Measurements from ENCODE around the gene KRABD2.

Gene KRABD2

DNA sequence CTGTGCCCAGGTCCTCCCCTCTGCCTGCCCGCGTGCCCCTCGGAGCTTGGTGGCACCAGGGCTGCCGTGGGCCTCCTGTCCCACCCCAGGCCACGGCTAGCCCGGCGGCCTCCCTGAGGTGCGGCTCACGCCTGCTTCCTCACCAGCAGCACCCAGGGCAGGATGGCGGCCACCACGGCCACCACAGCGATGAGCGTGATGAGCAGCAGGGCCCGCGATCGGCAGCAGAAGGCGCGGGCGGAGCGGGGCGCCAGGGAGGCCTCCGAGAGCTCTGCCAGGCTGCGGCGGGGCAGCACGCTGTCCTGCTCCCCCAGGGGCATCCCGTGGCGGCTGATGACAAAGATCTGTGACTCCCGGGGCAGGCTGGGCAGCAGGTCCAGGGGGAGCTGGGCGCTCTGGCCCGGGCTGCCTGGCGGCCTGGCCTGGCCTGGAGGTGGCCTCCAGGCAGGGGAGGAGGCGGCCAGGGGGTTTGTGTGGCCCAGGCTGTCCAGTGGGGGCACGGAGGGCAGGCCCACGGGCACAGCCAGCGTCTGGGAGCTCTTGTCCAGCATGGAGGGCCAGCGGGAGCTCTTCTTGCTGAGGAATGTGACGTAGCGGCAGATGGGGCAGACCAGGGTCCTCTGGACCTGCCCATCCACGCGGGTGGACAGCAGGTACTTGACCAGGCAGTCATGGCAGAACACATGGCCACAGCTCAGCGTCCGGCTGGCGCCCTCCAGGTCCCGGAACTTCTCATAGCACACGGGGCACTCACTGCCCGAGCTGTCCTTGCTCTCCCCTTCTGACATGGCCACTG is 16.4 kb upstream of the KRABD2 start:
- no peak for DNase-seq (ENCODE audit: extremely low spot score, unreplicated experiment)
- H3K4me3 Mint-ChIP-seq (ENCODE audit: unreplicated experiment), result no peak overlapping the region
- TF ChIP-seq, protein P1, sequence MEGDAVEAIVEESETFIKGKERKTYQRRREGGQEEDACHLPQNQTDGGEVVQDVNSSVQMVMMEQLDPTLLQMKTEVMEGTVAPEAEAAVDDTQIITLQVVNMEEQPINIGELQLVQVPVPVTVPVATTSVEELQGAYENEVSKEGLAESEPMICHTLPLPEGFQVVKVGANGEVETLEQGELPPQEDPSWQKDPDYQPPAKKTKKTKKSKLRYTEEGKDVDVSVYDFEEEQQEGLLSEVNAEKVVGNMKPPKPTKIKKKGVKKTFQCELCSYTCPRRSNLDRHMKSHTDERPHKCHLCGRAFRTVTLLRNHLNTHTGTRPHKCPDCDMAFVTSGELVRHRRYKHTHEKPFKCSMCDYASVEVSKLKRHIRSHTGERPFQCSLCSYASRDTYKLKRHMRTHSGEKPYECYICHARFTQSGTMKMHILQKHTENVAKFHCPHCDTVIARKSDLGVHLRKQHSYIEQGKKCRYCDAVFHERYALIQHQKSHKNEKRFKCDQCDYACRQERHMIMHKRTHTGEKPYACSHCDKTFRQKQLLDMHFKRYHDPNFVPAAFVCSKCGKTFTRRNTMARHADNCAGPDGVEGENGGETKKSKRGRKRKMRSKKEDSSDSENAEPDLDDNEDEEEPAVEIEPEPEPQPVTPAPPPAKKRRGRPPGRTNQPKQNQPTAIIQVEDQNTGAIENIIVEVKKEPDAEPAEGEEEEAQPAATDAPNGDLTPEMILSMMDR (IDR thresholded peaks at IDR 0.05), result no peak
- H3K36me3 Mint-ChIP-seq (ENCODE audit: unreplicated experiment), result no peaks in the 10 kb centered on the region
- H3K27ac Mint-ChIP-seq (ENCODE audit: unreplicated experiment), result no peak overlapping the region
- H3K9me3 Mint-ChIP-seq (ENCODE audit: unreplicated experiment), result no peaks in the 10 kb centered on the region
- peaks cover 5% of the 10 kb centered on the region for H3K4me1 Mint-ChIP-seq (ENCODE audit: unreplicated experiment)
- H3K27me3 Mint-ChIP-seq (ENCODE audit: unreplicated experiment), result peaks cover 34% of the 10 kb centered on the region

DNA sequence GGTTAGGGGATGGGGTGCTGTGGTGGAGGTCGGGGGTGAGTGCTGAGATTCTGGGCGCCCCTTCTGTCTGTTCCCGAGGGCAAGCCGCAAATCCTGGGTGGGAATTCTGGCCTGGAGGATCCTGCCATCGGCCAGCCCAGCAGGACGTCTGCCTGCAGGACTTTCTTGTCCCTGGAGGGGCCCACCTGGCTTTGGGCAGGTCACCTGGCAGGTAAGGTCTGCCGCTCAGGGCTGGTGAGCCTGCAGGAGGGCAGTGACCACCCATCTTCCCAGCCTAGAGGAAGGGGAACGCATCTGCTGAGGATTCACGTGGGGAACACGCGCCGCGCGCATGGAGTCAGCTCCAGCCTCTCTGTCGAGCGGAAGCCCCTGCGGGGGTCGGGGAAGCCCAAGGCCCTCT is 15.8 kb upstream of the KRABD2 start:
- Mint-ChIP-seq H3K9me3 (ENCODE audit: unreplicated experiment) (no peaks in the 10 kb centered on the region), H3K27me3 (ENCODE audit: unreplicated experiment) (peaks cover 28% of the 10 kb centered on the region), H3K4me3 (ENCODE audit: unreplicated experiment) (no peak overlapping the region), H3K36me3 (ENCODE audit: unreplicated experiment) (no peaks in the 10 kb centered on the region), H3K4me1 (ENCODE audit: unreplicated experiment) (peaks cover 5% of the 10 kb centered on the region), H3K27ac (ENCODE audit: unreplicated experiment) (no peak overlapping the region)
- TF ChIP-seq, protein P1 (IDR thresholded peaks at IDR 0.05), result no peak
- no peak for DNase-seq (ENCODE audit: extremely low spot score, unreplicated experiment)

DNA sequence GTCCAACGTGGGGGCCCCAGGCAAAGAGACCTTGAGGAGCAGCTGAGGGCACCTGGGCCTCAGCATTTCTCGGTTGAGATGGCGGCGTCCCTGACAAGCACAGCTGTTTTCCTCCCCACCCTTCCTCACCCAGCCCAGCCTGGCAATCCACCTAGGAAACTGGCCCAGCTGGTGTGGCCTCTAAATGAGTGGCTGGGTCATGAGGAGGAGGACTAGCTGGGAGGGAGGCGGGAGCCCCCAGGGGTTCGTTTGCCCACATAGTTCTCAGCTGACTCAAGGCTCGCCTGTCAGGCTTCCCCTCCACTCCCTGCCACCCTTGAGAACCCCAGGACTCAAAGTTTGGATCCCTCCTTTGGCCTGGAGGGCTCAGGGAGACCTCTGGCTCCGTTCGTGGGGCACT is 15.2 kb upstream of the KRABD2 start:
- H3K36me3 Mint-ChIP-seq (ENCODE audit: unreplicated experiment), result no peaks in the 10 kb centered on the region
- TF ChIP-seq, protein P1 (IDR thresholded peaks at IDR 0.05), result no peak
- peaks cover 5% of the 10 kb centered on the region for H3K4me1 Mint-ChIP-seq (ENCODE audit: unreplicated experiment)
- H3K27me3 Mint-ChIP-seq (ENCODE audit: unreplicated experiment), result peaks cover 25% of the 10 kb centered on the region
- H3K9me3 Mint-ChIP-seq (ENCODE audit: unreplicated experiment), result no peaks in the 10 kb centered on the region
- H3K4me3 Mint-ChIP-seq (ENCODE audit: unreplicated experiment), result no peak overlapping the region
- no peak overlapping the region for H3K27ac Mint-ChIP-seq (ENCODE audit: unreplicated experiment)
- no peak for DNase-seq (ENCODE audit: extremely low spot score, unreplicated experiment)

DNA sequence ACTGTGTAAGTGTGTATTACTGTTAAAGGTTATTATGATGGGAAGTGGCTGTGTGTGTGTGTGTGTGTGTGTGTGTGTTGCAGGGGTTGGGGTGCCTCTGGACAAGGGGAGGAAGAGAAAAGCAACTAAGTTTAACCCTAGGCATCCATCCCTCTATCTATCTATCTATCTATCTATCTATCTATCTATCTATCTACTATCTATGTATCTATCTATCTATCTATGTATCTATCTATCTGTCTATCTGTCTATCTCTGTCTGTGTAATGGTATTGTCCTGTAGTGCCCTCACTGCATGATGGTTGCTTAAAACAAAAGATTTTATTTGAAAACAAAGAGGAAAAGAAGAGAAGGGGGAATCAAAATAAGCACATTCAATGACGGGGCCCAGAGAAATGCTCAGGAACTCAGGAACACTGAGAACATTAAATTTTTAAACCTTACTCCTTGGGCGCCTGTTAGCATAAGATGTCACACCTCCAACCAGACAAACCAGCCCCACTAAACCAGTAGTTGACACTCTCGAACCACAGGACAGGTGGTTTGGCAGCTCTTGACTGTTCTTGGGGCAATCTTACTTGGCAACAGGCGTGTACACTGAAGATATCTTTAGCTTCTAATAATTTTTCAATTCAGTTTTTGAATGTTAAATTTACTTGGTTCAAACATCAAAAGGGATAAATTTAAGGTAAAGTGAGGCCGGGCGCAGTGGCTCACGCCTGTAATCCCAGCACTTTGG is 11.6 kb upstream of the KRABD2 start:
- Mint-ChIP-seq H3K36me3 (ENCODE audit: unreplicated experiment) (no peaks in the 10 kb centered on the region), H3K27ac (ENCODE audit: unreplicated experiment) (no peak overlapping the region), H3K27me3 (ENCODE audit: unreplicated experiment) (no peaks in the 10 kb centered on the region), H3K4me3 (ENCODE audit: unreplicated experiment) (no peak overlapping the region), H3K4me1 (ENCODE audit: unreplicated experiment) (peaks cover 21% of the 10 kb centered on the region), H3K9me3 (ENCODE audit: unreplicated experiment) (no peaks in the 10 kb centered on the region)
- DNase-seq (ENCODE audit: extremely low spot score, unreplicated experiment), result no peak
- TF ChIP-seq, protein P1 (IDR thresholded peaks at IDR 0.05), result no peak

DNA sequence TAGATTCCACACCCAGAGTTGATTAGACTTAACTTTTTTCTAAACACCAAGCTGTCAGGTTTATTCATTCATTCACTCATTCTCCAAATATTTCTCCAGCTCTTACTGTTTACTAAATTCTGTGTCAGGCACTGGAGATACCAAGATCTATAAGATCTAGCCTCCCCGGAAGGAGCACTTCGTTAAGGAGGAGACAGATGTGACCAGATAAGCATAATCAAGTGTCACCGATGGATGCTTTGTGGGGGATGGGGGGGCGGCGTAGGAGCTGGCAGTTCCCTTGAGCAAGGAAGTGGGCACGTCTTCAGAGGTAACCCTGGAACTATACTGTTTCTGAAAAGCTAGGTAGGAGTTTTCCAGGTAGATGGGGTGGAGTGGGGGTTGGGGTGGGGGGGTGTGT is 10.3 kb upstream of the KRABD2 start:
- H3K4me3 Mint-ChIP-seq (ENCODE audit: unreplicated experiment), result peak overlapping the region; percentile 32
- peaks cover 9% of the 10 kb centered on the region for H3K36me3 Mint-ChIP-seq (ENCODE audit: unreplicated experiment)
- no peaks in the 10 kb centered on the region for H3K27me3 Mint-ChIP-seq (ENCODE audit: unreplicated experiment)
- TF ChIP-seq, protein P1 (IDR thresholded peaks at IDR 0.05), result no peak
- no peaks in the 10 kb centered on the region for H3K9me3 Mint-ChIP-seq (ENCODE audit: unreplicated experiment)
- H3K27ac Mint-ChIP-seq (ENCODE audit: unreplicated experiment), result no peak overlapping the region
- no peak for DNase-seq (ENCODE audit: extremely low spot score, unreplicated experiment)
- peaks cover 30% of the 10 kb centered on the region for H3K4me1 Mint-ChIP-seq (ENCODE audit: unreplicated experiment)
